Erythroblast (primary cell): ENCODE data around the gene IL3RA.
A peak's percentile ranks its signal among the peaks of the same experiment; 100 is the strongest.

Source experiments
- GATA1 ChIP-seq: IDR thresholded peaks from 2 replicates; pipeline ENCODE4 v1.6.1; 2011; ENCODE audit warnings: low read depth, mild to moderate bottlenecking, control low read depth, low read length, moderate library complexity
- POLR2A ChIP-seq: IDR thresholded peaks from 2 replicates; pipeline ENCODE4 v1.6.1; 2011; ENCODE audit warnings: mild to moderate bottlenecking, low read length

- TF ChIP-seq POLR2A = peak; percentile 31
- no peak for TF ChIP-seq GATA1
Measured at GRCh38 chrX:1384658-1385252, 48.2 kb downstream of the IL3RA start.
